ENCODE data around the gene ACSL5.

GRCh38 chr10:112345743-112346142, 28.2 kb upstream of the ACSL5 start:
- TF ChIP-seq CTCF (IDR thresholded peaks at IDR 0.05; ENCODE audit: extremely low read depth in 1 of 2, insufficient read depth in 1 of 2, low read depth in 1 of 2, low read length in 2 of 2) (no peak), POLR2AphosphoS5 (IDR thresholded peaks at IDR 0.05; ENCODE audit: insufficient read depth, low read depth, low read length) (no peak)

Data from endothelial cell of umbilical vein (primary cell).